Fibroblast of skin of left biceps (primary cell): ENCODE results near the gene SORBS1.

Source experiments
- DNase-seq, 2 experiments: peaks; one replicate each; pipeline ENCODE4 v3.0.0-alpha.2; 2013; ENCODE audit warnings: low read depth in 2 of 2

SORBS1 gene

DNA sequence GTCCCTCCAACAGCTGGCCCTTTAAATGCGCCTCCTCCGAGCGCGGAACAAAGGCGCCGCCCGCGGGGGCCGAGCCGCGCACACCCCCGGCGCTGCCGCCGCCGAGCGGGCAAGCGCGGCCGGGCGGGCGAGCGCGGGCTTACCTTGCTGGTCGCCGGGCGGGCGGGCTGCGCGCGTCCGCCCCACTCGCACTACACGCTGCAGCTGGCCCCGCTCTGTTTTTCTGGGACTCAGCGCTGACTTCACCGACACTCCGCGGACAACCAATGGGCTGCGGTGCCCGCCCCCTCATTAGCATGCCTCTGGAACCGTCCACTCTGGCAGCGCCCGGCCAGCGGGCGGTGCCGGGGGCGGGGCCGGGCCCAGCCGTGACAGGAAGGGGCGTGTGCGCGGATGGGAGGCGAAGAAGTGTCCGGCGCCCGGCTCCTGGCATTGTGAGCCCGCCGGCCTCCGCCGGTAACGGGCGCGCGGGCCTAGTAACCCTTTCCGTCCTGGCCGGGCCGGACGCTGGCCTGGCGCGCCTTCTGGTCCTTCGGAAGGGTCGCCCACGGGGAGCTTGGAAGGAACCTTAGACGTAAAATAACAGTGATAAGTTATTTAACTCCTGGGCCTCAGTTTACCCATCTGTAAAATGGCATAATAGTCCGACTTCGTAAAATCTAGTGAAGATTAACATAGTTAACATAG is at the start of gene SORBS1:
Gene SORBS1, minus strand, starts transcription at position 195 of the 687 bp plus-strand sequence. CDS start 120,236 bp downstream, outside the sequence.
- DNase-seq, result peak; percentile 78 to 80

DNA sequence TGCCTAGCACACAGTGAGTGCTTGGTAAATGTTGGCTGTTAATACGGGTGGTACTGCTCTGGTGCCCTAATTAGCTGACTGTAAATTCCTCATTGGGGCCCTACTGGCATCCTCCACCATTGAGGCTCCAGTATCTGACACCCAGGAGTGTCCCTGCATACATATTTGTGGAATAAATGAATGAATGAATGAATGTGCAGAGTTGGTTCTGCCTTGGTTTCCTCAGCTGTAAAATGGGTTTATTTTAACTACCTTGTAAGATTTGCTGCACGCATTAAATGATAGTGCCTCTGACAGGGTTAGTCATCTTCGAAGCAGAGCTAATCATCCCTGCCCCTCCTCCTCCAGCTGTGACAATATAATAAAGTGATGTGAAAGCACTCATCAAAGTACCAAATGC is 49.6 kb upstream of the SORBS1 start:
- no peak for DNase-seq

DNA sequence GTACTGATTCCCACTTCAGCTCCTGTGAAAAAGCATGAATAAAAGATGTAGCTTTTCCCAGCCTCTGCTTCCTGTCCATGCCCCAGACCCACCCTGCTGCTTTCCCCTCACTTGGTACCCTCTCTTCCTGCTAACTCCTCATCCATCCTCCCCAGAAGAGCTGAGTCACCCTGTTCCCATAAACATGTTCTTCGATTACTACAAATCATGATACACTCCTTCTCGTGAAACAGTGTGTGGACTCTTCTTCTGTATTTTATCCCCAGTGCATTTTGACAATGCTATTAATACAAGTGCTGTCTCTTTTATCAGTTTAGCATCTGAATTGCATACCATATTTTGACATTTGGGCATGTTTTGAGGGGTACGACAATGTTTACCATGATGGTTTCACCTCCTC is 45.8 kb upstream of the SORBS1 start:
- no peak for DNase-seq

DNA sequence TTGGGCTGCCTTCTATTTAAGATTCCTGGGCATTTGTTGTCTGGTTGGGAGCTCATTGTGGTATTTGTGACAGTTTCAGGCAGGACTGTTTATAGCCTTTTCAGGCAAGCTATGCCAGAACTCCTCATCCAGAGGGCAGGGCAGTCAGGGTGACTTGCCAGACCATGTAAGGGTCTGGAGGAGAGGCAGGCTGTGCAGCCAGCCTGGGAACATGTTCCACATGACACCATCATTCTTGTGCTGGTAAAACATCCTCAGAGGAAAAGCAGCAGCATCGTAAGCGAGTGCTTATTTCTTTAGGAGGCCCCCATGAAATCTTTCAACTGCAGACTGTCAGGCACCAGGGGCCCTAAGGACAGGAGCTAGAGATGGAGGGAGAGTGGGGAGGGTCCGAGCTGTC is 44.0 kb upstream of the SORBS1 start:
- no peak for DNase-seq

DNA sequence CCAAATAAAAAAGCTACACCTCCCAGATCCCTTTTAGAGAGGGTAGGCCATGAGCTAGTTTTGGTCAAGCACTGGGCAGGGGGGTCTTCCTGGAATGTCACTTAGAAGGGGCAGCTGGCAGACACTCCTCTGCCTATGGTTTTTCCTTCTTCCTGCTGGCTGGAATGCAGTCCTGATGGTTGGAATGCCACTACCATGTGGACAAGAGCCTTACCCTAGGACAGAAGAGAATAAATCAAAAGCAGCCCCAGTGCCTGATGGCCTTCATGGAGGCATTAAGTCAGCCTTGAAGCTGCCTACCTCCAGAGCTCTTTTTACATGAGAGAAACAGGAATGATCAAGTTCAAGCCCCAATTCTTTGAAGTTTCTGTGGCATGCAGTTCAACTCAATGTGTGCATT is 43.5 kb upstream of the SORBS1 start:
- DNase-seq, result no peak

DNA sequence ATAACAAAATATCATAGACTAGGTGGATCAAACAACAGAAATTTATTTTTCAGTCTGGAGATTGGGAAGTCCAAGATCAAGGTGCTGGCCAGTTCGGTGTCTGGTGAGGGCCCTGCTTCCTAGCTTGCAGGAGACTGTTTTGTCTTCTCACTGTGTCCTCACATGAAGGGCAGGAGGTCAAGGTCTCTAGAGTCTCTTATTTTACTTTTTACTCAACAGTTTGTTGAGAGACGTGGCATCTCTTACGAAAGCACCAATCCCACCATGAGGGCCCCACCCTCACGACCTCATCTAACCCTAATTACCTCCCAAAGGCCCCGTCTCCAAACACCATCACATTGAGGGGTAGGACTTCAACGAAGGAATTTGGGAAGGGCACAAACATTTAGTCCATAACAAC is 41.2 kb upstream of the SORBS1 start:
- no peak for DNase-seq

DNA sequence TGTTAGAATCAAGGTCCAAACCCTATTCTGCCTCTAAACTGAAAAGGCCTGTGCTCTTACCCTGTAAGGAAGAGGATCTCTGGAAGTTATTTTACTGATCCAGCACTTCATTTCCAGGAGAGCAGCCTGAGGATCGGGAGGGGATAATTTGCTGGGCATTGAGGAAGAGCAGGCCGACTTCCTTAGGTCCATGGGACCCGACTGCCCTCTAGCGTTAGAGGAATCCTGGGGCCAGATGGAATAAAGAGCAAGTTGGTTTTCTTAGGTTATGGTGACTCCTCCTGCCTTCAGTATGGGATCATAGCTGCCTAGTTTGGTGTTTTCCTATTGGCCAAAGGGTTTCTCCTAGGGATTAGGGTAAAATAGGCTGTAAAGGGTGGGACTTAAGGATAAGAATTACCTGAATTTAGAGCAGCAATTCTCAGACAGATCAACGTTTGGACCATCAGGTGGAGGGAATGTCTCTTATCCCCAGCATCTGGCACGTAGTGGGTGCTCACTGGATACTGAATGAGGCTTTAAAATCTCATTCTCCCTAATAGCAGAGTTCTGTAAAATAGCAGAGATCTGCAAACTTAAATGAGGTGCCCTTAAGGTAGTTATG is 40.0 kb upstream of the SORBS1 start:
- peak; percentile 42 to 54 for DNase-seq

DNA sequence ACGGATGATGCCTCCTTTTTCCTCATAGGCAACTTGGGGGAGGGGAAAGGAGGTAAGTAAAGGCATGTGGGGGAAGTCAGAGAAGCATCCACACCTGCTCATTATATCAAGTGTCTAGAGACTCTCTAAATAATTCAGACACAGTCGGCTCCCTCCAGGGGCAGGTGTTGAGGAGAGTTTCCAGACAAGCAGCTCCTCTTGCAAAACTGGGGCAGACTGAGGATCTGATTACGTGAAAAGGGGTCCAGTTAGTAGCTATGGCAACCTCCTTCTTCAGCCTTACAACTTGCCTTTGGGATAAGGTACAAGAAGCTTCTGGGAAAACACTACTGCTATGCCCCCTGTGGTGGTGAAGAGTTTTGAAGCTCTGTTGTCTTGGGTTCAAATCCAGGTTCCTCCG is 39.0 kb upstream of the SORBS1 start:
- DNase-seq, result no peak

DNA sequence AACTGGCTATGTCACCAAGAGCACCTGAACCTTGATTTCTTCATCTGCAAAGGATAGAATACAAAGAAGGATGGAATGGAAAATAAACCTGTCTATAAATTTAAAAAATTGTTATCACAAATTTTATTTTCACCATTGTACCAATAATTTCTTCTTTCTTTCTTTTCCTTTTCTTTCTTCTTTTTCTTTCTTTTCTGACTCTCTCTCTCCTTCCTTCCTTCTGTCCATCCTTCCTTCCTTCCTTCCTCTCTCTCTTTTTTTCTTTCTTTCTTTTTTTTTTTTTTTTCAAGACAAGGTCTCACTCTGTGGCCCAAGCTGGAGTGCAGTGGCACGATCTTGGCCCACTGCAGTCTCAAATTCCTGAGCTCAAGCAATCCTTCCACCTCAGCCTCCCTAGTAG is 36.6 kb upstream of the SORBS1 start:
- DNase-seq, result no peak

DNA sequence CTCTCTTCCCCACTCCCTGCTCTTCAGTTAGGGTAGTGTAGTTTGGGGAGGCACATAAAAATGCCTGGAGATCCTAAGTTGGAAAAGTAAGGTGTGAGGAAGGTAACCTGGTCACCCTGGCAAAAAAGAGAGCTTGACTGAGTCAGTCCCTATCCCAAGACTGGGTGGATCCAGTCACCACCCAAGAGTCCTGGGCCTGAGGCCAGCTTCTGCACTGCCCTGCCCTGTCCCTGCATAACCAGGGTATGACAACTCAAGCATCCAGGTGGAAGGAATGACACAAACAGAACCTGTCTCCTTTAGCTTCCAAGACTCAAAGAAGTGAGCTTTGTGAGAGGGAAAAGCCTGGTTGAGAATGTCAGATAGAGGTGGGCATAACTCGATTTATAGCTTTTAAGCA is 26.9 kb upstream of the SORBS1 start:
- no peak for DNase-seq

DNA sequence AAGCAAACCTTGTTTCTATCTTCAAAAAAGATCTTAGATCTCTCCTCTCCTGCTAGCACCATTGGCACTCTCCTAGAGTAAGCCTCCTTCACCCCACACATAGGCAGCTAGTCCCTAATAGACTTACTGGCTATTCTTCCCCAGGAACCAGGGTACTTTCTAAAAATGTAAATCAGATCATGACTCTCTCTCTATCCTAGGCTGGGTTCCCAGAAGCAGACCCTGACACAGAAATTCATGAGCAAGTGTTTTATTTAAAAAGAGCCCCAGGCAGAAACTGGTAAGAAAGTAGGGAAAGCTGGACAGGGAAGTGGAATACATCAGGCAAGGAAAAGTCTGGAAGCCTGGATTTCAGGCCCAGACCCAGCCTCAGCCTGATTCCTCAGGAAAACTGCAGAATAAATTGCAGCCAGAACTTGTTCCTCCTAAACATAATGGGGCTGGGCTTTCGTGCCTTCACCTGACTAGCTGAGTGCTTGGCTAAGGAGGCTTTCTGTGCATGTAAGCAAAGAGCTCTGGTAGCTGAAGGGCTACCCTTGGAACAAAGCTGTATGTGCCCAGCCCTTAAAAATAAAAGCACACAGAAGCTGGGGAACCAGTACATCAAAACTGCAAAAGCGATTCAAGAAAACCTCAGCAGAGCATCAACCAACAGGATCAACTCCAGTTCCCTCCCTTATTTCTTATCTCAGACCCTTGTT is 18.8 kb upstream of the SORBS1 start:
- no peak for DNase-seq

DNA sequence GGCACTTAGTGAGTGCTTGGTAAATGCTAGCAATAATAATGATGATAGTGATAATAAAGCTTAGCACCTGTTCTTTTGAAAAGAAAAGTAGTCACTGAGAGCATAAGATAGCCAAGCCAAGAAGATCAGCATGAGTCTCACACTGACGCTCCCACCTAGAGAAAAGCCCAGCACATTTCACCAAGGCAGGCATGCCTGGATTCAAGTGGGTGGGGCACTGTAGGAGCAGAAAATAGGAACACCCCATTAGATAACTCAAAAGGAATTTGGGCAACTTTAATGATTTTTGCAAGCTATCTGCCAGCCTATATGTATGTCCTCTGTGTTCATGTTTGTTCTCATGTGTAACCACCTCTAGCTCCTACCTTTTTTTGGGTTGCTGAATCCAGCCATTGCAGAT is 18.1 kb upstream of the SORBS1 start:
- DNase-seq, result no peak

DNA sequence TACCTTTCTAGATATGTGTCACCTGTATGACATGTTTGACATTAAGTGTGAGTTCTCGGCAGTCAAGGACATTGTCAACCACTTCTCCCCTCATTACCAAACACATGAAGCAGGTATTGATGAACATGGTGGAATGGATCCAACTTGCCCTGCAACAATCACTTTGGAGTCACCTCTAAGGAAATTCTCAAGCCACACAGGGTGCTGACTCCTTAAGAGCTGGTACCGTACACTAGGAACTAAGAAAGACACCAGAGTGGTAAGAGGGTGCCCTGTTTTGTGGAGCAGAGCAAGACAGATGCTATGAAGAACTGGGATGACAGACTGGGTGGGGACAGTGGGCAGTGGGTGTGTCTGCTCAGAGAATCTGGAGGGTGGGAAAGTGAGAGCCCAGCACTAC is 17.4 kb upstream of the SORBS1 start:
- DNase-seq, result no peak

DNA sequence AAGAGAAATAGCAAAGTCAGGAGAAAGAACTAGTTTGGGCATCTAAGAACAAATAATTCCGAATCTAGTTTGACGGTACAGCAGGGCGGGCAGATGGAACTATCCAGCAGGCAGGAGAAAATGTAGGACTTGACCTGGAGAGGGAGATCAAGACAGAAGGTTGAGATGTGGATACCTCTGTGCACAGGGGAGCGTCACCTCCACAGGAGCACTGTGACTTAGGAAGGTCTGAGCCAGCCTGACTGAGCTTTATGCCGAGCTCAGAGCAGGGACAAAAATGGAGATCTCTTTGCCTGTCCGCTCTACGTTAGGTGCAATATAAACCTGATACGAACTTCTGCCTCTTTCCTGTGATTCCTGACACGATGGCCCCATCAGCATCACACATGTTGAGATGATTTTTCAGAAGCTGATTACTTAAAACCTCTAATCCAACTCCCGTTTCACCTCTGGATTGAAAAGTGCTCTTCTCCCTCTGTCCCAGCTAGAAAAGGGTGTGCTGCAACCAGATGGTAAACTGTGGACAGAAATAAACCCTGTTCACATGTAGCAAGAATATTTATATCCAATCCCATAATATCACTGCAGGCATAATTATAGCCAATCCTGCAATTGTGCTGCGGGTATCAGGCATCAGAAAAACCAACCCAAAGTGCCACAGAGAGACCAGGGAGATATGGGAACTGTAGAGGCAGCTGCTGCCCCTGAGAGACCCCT is 13.6 kb upstream of the SORBS1 start:
- no peak for DNase-seq

DNA sequence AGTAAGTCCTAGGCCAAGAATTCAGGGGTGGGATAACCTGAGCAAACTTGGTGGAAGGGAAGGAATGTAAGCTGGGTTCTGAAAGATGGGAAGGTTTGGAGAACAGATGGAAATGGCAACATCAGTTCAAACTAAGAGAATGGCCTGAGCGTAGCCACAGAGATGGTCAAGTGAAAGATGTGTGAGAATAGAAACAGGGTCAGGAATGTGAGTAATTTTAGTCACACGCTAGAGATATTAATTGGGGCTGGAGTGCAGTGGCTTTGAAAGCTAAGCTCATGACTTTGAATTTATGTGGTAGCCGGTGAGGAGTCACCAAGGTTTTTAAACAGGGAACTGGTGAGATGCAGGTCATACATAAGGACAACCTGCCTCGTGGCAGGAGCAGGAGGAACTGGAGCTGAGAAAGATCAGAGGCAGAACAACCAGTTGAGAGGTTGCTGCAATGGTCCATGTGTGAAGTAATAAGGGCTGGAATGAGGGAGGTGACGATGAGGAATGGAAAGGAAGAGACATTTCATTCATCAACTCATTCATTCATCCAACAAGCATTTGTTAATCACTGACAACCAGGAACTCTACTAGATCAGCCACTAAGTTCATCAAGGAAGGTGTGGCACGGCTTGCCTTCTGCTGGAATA is 12.9 kb upstream of the SORBS1 start:
- no peak for DNase-seq

DNA sequence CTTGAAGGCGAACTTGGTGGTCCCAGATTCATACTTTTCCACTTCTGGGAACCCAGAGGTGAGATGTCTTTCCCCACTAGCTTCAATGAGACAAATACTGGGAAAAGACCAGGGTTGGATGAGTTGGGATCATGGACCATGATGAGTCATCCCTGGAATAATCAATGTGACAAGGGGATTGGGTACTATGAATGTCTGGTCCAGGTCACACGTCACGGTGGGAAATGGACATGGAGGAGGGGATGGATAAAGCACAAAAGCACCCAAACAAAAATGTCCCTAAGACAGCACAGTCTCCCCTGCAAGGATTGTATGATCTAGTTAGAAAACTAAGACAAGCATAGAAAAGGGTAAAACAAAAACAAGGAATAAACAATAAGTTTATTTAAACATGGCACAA is 12.4 kb upstream of the SORBS1 start:
- no peak for DNase-seq

DNA sequence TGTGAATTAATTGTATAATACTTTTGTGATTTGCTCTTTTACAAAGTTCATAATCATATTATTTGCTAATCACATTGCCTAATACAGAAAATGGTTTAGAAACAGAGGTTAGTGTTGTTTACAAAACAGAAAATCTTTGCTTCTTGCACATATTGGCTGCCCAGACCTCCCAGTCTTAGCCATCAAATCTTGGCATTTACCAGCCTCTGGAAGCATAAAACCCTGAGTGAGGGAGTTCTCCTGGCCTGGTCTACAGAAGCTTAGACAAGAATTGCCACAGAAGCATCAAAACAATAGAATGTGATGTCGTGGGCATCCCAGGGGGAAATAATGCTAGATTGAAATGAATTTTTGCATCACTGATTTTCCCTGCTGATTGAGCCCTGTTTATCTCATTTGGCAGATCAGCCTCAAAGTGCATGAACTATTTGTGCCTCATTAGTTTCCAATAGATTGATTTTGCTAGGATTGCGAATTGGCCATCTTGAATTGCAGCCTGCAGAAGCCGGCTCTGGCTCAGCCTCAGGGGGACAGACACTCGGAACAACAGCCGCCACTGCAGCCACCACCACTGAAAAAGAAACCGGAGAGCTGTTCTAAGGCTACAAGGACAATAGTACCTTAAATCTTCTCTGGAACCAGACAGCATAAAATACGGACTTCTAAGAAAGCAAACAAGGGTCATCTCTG is 11.1 kb upstream of the SORBS1 start:
- no peak for DNase-seq

DNA sequence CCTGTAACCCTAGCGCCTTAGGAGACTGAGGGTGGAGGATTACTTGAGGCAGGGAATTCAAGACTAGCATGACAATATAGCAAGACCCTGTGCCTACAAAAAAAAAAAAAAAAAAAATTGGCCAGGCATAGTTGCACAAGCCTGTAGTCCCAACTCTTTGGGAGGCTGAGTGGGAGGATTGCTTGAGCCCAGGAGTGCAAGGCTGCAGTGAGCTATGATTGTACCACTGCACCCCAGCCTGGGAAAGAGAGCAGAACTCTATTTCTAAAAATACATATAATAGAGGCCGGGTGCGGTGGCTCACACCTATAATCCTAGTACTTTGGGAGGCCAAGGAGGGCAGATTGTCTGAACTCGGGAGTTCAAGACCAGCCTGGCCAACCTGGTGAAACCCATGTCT is 10.2 kb upstream of the SORBS1 start:
- no peak for DNase-seq

DNA sequence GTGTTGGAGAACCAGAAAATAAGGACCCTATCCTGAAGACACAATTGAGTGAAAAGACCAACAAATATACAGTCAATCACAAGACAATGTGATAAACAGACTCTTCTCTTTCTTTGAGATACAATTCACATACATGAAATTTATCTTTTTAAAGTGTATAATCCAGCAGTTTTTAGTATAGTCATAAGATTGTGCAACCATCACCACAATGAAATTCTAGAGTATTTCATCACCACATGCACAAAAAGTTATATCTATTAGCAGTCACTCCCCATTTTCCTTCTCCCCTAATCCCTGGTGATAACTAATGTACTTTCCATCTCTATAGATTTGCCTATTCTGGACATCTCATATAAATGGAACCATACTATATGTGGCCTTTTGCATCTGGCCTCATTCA is 8.2 kb upstream of the SORBS1 start:
- DNase-seq, result no peak

DNA sequence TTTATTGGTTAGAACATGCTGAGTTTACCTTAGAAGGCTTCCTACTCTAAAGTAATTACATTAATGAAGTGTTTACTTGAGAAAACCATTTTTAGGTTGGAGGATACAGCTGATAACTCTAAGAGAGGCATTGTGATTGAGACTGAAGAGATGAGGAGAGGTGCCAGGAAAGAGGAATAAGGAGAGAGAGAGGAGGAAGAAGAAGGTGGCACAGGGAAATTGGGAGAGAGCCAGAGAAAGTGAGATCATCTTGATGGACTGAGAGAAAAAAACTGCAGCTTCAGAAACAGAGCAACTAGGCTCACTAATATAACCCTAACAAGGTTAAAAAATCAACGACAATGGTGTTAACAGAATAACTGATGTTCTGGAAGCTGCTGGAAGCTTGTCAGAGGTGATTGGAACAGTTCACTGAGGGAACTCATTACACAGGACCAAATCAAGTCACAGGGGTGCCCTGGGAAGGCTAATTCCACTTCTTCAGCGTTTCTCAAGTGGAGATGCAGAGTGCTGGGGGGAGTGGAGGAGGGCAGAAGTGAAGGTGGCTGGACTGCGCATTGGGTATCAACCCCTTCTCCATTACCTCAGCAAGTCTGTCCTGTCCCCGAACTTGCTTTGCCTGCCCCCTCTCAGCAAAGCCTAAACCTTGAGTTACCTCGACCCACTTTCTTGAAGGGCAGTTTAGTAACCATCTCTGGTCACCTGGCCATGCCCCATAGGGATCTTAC is 6.9 kb upstream of the SORBS1 start:
- DNase-seq, result no peak

DNA sequence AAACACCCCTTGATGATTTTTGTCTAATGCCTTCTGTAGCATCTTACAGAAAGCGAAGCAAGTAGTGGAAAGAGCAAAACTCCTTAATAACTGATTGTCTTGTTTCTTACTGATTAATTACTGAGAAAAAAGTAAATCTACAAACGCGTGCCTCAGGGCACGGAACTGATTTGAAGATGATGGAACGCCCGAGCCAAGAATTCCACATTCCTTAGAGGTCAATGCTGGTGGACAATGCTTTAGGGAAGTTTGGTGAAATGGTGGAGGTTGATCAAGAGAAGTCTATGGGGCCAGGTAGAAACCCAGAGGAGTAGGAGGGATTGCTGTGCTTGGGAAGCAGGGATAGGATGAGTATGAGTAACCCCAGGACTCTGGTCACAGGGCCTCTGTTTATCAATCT is 5.0 kb upstream of the SORBS1 start:
- DNase-seq, result no peak
